GM18951 (cell line): ENCODE results near the gene ABCC8.

Experiments
- POLR2A ChIP-seq: IDR thresholded peaks from 4 replicates; pipeline ENCODE4 v1.6.1; 2011; ENCODE audit warnings: mild to moderate bottlenecking; ENCODE audit not compliant: insufficient read length, insufficient read depth; ENCODE audit errors: extremely low read depth
- in situ Hi-C: fragments of 300-500 bp; cut with MboI; formaldehyde crosslinking; loops from one replicate; pipeline ENCODE4 v1.12.0; 2022; ENCODE audit warnings: low sequenced_read_pairs, mixed read lengths, inconsistent platforms; ENCODE audit not compliant: unreplicated experiment

Gene ABCC8

DNA sequence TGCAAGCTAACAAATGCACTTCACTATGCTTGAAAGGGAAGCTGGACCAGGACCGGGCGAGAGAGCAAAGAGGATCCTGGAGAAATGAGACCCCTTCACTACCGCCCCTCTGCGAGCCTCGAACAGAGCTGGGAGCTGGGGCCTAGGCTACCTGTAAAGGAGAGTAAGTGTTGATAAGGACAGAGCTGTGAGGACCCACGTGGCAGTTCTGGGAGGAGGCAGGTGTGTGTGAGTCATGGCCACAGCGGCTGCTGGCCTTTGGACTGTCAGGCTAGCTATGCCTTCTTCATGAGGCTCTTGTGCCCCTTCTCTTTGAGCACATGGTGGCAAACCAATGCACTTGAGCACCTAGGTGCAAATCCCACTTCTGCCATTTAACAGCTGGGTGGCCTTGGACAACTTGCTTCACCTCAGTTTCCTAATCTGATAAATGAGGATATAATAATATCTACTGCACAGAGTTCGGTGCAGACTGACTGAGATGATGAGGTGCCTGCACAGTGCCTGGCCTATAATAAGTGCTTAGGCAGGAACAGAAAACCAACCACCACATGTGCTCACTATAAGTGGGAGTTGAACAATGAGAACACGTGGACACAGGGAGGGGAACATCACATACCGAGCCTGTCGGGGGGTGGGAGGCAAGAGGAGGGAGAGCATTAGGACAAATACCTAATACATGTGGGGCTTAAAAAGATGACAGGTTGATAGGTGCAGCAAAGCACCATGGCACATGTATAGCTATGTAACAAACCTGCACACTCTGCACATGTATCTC, 52.9 kb downstream of the ABCC8 start:
- in situ Hi-C loops, result no loop called here
- TF ChIP-seq POLR2A, result no peak

DNA sequence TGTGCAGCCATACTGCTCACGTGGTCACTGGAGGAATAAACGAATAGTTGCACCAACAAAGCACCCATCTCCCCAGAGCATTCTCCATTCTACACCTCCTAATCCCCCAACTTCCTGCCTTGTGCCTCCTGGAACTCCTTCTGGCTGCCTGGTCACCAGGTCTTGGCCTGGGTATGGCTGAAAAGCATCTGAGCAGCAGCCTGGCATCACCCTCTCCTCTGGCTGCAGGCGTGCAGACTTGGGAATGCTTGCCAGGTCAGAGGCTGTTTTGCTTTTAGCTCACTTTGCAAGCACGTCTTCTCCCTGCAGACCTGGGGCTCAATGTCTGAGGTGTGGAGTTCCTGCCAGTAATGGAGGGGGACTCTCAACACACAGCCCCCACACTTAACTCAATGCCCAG, 54.9 kb downstream of the ABCC8 start:
- TF ChIP-seq POLR2A, result no peak
- in situ Hi-C loops, result no loop called here

DNA sequence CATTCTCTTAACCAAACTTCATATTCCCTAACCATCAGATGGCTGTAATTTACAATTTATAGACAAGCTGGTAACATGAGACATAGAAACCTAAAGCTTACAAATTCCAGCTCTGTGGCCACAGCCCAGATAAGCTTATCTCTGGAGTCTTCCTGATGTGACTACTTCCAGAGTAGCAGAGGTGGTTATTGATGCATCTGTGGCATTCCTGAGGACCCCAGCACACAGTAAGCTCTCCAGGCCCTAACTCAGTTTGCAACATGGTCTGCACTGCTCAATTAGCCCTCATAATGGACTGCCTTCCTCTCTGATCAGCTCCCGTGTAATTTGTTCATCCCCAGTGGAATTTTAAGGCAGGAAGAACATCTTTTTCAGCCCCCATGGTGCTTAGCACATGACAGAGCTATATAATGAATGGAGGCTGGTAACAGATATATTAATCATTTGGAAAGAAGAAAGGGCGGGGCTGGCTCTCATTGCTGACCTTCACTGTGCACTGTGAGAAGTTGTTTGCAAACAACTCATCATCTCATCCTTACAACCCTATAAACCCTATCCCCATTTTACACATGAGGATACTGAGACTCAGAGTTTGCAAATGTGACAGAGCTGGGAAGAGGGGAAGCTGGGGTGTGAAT, 58.1 kb downstream of the ABCC8 start:
- in situ Hi-C loops, result no loop called here
- no peak for TF ChIP-seq POLR2A

DNA sequence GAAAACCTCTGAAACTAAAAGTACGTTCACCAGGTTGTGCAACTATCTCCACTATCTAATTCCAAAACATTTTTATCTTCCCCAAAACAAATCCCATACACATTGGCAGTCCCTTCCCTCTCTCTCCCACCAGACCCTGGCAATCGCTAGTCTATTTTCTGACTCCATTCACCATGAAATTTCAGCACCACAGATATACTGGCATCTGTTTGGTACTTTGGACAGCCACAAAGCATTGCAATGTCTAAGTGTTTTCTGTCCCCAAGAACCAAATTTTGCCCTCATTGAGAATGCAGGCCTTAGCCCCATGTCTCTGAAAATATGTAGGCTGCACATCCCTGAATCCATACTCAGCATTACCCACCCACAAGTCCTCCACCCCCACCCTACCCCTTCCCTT, 60.2 kb downstream of the ABCC8 start:
- in situ Hi-C loops, result no loop called here
- TF ChIP-seq POLR2A, result no peak

DNA sequence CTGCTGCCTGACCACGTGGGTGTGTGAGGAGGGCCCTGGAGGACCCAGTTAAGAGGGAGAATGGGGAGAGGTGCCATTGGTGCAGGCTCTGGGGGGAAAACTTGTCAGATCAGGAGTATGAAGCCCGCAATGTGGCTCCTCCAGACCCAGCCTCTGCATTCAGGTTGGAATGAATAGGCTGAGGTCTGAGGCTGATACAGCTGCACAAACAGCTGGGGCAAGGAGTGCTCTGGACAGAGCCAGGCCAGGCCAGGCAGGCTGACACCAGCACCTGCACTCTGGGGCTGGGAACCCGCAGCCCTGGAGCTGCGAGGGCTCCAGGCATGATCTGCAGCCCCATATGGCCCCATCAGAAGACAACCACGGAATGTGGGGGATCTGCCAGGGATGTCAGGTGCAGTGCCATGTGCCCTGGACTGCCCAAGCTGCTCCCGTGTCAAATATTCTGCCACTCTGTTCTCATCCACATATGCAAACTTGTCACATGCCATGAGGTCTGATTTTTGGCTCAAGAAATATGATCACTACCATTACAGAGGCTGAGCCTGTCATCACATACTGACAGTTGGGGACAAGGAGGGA, 61.0 kb downstream of the ABCC8 start:
- TF ChIP-seq POLR2A, result no peak
- in situ Hi-C loops, result no loop called here

DNA sequence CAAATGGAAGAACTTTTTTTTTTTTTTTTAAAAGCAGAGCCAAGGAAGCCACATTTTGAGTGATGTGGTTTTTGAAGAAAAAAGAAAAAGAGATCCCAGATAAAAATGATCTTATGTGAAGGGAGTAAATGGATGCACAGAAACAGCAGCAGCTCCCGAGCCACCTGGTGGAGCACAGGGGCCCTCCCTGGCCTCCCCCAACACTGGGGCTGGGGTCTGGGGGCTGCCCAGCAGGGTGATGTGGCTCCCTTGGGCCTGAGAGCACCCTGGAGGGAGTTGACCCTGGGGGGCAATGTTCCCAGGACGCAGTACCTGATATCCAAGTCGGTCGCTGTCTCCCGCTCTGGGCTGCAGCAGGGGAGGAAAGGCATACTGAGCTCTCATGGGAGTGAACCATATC, 61.7 kb downstream of the ABCC8 start:
- no peak for TF ChIP-seq POLR2A
- in situ Hi-C loops, result no loop called here

DNA sequence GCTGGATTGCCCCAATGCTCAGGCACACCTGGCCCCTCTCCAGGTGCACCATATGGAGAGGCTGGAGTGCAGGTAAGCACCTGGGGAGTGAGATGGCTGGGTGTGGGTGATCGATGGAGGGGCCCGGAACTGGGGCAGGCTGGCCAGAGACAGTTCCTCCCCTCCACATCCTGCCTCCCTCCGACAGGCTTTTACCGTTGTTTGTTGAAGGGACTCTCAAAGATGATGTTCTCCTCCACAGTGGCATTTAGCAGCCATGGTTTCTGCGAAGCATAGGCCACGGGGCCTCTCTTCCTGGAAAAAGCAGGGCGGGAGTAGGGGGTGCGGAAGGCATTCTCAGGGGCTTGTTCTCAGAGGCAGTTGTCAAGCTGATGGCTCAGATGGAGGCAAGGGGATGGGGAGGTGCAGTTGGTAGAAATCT, 62.3 kb downstream of the ABCC8 start:
- in situ Hi-C loops, result no loop called here
- no peak for TF ChIP-seq POLR2A

DNA sequence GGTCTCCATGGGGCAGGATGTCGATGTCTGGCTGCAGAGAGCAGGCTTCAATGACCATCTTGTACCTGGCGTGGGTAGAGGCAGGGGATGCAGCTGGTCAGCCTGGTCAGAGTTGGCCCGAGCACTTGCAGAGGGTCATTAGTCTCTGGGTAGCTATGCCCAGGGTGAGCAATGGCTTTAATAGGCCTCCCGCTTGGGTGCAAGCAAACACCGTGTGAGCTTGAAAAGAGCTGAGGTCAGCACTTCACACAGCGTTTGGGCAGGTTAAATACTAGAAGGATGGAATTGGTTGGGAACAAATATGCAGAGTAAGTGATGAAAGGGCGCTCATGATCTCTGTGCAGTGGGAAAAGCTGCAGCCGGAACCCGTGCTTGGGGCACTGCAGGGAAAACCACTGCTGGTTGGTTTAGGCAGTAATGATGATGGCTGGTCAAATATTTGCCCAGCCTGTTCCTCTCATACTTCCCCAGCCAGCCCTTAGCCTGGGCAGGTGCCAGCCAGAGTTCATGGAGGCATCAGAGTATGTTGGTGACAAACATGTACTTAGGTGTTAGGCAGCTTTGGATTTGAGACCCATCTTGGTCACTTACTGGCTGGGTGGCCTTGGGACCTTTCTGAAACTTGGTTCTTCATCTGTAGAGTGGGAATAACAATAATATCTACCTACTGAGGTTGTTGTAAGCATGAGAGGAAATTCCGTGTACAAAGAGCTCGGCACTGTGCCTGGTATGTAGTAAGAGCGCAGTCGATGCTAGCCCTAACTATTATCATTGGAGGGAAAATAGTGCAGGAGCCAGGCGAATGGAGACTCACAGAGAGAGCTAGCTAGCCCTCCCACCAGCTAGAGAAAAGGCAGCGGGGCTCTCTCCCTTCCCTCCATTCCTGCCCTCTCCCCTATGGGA, 63.0 kb downstream of the ABCC8 start:
- in situ Hi-C loops, result no loop called here
- TF ChIP-seq POLR2A, result no peak

DNA sequence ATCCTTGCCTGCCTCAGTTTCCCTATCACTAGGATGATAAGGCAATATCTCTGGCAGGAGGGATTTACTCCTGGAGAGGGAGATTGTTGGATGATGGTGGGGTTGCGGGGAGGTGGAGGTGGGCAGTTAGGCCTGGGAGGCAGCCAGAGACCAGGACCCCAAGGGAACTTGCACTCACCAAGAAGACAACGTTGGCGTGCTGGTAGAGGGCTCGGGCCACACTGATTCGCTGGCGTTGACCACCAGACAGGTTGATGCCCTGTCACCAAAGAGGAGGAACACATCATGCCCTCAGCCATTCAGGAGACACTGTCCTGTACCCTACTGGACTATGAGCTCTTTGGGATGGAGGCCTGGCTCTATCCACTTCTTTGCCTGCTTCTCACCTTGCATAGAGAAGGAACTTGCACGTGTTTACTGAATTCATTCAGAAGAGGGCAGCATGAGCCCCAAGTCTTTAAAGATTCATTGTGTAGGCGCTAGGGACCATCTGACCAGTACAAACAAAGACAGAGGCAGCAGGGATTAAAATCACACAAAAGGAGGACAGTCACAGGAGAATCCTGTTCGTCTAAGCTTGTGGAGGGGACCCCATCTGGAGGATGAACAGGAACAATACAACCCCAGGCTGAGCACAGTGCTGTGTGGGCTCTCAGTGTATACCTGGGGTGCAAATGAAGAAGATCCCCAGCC, 64.0 kb downstream of the ABCC8 start:
- in situ Hi-C loops, result no loop called here

DNA sequence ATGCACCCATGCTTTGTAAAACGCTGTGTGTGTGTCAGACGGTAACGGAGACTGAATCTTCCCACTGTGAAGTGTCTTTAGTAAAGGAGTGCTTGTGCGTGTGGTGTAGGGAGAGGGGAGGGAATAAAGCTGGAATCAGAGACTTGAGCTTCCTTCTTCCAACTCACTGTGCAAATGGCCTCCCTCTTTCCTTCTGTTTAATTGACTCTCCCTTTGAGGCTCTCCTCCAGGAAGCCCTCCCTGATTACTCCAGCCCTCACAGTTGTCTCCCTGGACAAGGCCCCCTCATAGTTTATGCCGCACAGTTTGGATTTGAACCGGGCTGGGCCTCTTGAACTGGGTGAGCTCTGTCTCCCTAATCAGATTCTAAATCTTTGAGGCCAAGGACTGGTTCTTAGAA, 65.2 kb downstream of the ABCC8 start:
- in situ Hi-C loops, result no loop called here
- no peak for TF ChIP-seq POLR2A

More for the DNA sequence above, 64.0 kb downstream of the ABCC8 start:
- TF ChIP-seq POLR2A, result no peak

DNA sequence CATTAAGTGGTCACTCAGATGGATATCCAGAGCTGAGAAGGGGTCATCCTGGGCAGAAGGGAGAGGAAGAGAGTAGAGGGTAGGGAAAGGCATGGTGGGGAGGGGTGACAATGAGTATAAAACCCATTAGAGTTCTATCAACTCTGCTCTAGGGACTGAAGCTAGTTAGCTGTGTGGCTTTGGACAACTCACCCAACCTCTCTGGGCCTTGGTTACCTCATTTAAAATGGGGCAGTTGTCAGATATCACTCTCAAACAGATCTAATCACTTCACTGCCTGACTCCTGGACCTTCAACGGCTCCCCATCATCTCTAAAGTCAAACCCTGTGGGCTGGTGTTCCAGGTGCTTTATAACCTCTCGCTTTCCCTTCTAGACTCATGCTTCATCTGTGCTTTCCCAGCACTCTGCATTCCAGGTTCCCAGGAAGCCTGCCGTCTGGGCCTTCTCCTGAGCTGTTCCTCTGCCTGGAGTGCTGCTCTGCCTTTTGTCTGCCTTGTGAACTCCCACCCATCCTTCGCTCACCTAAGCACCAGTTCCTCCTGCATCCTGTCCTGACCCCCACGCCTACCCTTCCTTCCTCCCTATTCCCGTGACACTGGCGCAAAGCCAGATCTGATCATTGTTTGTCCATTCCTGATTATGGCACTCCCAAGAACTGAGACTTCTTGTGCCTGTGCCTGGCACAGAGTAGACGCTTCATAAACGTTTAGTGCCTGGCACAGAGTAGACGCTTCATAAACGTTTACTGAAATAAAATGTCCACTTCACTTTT, 65.9 kb downstream of the ABCC8 start:
- in situ Hi-C loops, result no loop called here
- TF ChIP-seq POLR2A, result no peak

DNA sequence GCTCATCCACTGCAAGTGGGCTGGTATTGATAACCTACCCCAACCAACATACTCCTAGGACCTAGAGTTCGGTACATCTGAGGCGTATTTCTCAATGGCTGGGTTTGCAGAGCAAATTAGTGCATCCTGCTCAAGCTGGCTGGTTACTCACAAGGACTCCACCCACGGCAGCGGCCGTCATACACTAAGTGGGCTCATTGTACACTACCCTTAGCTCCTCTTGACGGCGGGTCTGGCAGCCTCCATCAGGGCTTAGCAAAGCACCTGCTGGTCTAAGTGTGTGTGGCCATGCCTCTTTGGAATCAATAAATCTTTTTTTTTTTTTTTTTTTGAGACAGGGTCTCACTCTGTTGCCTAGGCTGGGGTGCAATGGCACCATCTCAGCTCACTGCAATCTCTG, 68.0 kb downstream of the ABCC8 start:
- TF ChIP-seq POLR2A, result no peak
- in situ Hi-C loops, result no loop called here
